ENCODE data around the gene AKR1C2.

DNA sequence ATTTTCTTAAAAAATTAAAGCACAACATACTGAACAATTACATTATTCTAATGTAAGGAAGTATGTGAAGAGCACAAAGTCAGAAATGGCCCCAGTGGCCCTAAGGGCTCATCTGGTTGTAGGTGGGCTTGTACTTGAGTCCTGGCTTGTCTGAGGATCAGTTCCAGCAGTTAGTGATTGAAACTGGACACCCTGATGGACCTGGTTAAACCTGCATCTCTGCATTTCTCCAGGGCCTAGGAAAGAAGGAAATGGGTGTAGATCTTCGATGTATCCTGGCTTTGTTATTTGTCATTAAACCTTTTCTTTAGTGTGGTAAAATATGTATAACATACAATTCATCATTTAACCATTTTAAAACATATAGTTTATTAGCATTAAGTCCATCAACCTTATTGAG, 9.7 kb upstream of the AKR1C2 start:
- TF ChIP-seq, protein P1, sequence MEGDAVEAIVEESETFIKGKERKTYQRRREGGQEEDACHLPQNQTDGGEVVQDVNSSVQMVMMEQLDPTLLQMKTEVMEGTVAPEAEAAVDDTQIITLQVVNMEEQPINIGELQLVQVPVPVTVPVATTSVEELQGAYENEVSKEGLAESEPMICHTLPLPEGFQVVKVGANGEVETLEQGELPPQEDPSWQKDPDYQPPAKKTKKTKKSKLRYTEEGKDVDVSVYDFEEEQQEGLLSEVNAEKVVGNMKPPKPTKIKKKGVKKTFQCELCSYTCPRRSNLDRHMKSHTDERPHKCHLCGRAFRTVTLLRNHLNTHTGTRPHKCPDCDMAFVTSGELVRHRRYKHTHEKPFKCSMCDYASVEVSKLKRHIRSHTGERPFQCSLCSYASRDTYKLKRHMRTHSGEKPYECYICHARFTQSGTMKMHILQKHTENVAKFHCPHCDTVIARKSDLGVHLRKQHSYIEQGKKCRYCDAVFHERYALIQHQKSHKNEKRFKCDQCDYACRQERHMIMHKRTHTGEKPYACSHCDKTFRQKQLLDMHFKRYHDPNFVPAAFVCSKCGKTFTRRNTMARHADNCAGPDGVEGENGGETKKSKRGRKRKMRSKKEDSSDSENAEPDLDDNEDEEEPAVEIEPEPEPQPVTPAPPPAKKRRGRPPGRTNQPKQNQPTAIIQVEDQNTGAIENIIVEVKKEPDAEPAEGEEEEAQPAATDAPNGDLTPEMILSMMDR (IDR thresholded peaks at IDR 0.05; ENCODE audit: insufficient read depth, low read length, poor library complexity, severe bottlenecking): no peak
- TF ChIP-seq EZH2phosphoT487 (conservative IDR thresholded peaks at IDR 0.05; ENCODE audit: low read length): no peak
